ENCODE data around the gene NKTR. TPM values are rescaled to one million over a fixed set of nuclear protein-coding genes. Genes with fewer than 3 reads are reported as not detected.
A peak's percentile ranks its signal among the peaks of the same experiment; 100 is the strongest.

NKTR gene
- total RNA-seq, 1 donor from 2014 or later: 70.3 TPM

- H3K36me3 ChIP-seq (ENCODE audit: insufficient read depth, low read length): peaks cover 39% of the 10 kb centered on the region
- H3K27me3 ChIP-seq (ENCODE audit: insufficient read depth, low read length): no peaks in the 10 kb centered on the region
- H3K27me3 Mint-ChIP-seq (ENCODE audit: low read depth, unreplicated experiment): no peaks in the 10 kb centered on the region
- no peak overlapping the region for H3K9ac ChIP-seq (ENCODE audit: low read length)
- no peaks in the 10 kb centered on the region for H3K4me1 ChIP-seq (ENCODE audit: insufficient read depth, low read length)
- H4K20me1 ChIP-seq (ENCODE audit: insufficient read depth, low read length): peaks cover 24% of the 10 kb centered on the region
- H2AFZ ChIP-seq (ENCODE audit: low read depth, low read length): no peak overlapping the region
- no peak overlapping the region for H3K4me2 ChIP-seq (ENCODE audit: low read length)
- H3K36me3 Mint-ChIP-seq (ENCODE audit: low read depth, unreplicated experiment): peaks cover 5% of the 10 kb centered on the region
- FAIRE-seq: no peak
- no peak overlapping the region for H3K27ac Mint-ChIP-seq (ENCODE audit: unreplicated experiment)
- no peaks in the 10 kb centered on the region for H3K79me2 ChIP-seq (ENCODE audit: insufficient read depth, low read length)
- no peak for TF ChIP-seq EZH2 (IDR thresholded peaks at IDR 0.05; ENCODE audit: insufficient read depth, low read length)
- TF ChIP-seq, protein P1, sequence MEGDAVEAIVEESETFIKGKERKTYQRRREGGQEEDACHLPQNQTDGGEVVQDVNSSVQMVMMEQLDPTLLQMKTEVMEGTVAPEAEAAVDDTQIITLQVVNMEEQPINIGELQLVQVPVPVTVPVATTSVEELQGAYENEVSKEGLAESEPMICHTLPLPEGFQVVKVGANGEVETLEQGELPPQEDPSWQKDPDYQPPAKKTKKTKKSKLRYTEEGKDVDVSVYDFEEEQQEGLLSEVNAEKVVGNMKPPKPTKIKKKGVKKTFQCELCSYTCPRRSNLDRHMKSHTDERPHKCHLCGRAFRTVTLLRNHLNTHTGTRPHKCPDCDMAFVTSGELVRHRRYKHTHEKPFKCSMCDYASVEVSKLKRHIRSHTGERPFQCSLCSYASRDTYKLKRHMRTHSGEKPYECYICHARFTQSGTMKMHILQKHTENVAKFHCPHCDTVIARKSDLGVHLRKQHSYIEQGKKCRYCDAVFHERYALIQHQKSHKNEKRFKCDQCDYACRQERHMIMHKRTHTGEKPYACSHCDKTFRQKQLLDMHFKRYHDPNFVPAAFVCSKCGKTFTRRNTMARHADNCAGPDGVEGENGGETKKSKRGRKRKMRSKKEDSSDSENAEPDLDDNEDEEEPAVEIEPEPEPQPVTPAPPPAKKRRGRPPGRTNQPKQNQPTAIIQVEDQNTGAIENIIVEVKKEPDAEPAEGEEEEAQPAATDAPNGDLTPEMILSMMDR (IDR thresholded peaks at IDR 0.05; ENCODE audit: insufficient read depth, low read depth, low read length): no peak
- H3K9me3 Mint-ChIP-seq (ENCODE audit: unreplicated experiment): no peaks in the 10 kb centered on the region
- H3K4me3 ChIP-seq (ENCODE audit: insufficient read depth, low read depth, low read length): no peak overlapping the region
- no peak for DNase-seq (ENCODE audit: low read depth)
- no peak overlapping the region for H3K27ac ChIP-seq (ENCODE audit: low read depth, low read length)
- no peaks in the 10 kb centered on the region for H3K4me1 Mint-ChIP-seq (ENCODE audit: low read depth, unreplicated experiment)
- H3K4me3 Mint-ChIP-seq (ENCODE audit: unreplicated experiment): no peak overlapping the region
- H3K9me3 ChIP-seq (ENCODE audit: insufficient read depth, low read depth, low read length): no peaks in the 10 kb centered on the region
Measured at GRCh38 chr3:42562047-42562907, 38.2 kb upstream of the NKTR start.

DNA sequence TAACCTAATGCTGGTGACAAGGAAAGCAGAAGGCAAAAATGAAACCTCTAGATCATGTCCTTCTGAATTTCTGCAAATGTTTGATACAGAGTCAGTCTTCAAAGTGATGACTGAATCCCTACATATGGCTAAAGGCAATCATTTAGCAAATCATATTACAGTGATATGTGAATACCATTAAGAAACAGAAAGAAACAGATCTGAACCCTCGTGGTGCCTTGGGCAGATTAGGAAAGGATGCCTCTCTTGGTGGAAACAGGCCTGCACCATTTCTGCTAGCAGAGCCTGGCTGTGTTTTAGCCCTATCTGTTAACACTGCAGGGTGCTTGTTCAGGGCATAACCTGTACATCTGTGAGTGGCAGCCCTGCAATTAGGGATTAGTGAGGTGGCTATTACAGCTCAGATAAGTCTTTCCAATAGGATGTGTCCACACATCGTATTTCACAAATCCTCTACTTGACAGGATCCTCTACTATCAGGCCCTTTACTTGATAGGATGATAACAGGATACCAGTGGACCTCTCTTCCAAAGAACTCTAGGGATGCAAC is 30.8 kb upstream of the NKTR start:
- H3K36me3 Mint-ChIP-seq (ENCODE audit: low read depth, unreplicated experiment): peaks cover 12% of the 10 kb centered on the region
- Histone ChIP-seq H3K4me3 (ENCODE audit: insufficient read depth, low read depth, low read length) (no peak overlapping the region), H3K4me1 (ENCODE audit: insufficient read depth, low read length) (no peaks in the 10 kb centered on the region), H4K20me1 (ENCODE audit: insufficient read depth, low read length) (peaks cover 42% of the 10 kb centered on the region), H2AFZ (ENCODE audit: low read depth, low read length) (no peak overlapping the region), H3K36me3 (ENCODE audit: insufficient read depth, low read length) (peaks cover 12% of the 10 kb centered on the region), H3K9me3 (ENCODE audit: insufficient read depth, low read depth, low read length) (no peaks in the 10 kb centered on the region), H3K79me2 (ENCODE audit: insufficient read depth, low read length) (peaks cover 56% of the 10 kb centered on the region), H3K9ac (ENCODE audit: low read length) (no peak overlapping the region), H3K27me3 (ENCODE audit: insufficient read depth, low read length) (no peaks in the 10 kb centered on the region), H3K27ac (ENCODE audit: low read depth, low read length) (no peak overlapping the region), H3K4me2 (ENCODE audit: low read length) (no peak overlapping the region)
- DNase-seq (ENCODE audit: low read depth) (no peak), FAIRE-seq (no peak)
- H3K27ac Mint-ChIP-seq (ENCODE audit: unreplicated experiment): no peak overlapping the region
- TF ChIP-seq, protein P1 (IDR thresholded peaks at IDR 0.05; ENCODE audit: insufficient read depth, low read depth, low read length): no peak
- no peak for TF ChIP-seq EZH2 (IDR thresholded peaks at IDR 0.05; ENCODE audit: insufficient read depth, low read length)
- peaks cover 1% of the 10 kb centered on the region for H3K9me3 Mint-ChIP-seq (ENCODE audit: unreplicated experiment)
- H3K4me1 Mint-ChIP-seq (ENCODE audit: low read depth, unreplicated experiment): no peaks in the 10 kb centered on the region
- no peaks in the 10 kb centered on the region for H3K27me3 Mint-ChIP-seq (ENCODE audit: low read depth, unreplicated experiment)
- no peak overlapping the region for H3K4me3 Mint-ChIP-seq (ENCODE audit: unreplicated experiment)

DNA sequence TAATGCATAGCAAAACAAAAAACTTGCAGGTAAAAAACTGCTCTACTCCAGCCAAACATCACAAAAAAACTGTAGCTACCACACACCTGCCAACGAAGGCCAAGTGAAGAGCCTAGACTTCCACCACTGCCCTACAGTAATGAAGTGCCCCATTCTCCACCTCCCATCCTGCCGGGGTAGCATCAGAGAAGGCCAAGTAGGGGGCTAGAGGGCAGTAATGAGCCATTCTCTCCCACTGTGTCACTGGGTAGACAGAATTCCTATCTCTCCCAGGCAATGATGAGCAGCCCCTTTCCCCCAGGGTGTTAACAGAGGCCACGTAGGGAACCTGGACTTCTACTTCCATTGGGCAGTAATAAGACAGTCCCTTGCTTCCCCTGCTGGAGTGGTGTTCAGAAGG is 28.2 kb upstream of the NKTR start:
- Histone ChIP-seq H3K36me3 (ENCODE audit: insufficient read depth, low read length) (peaks cover 4% of the 10 kb centered on the region), H3K4me1 (ENCODE audit: insufficient read depth, low read length) (no peaks in the 10 kb centered on the region), H3K4me3 (ENCODE audit: insufficient read depth, low read depth, low read length) (no peak overlapping the region), H3K27me3 (ENCODE audit: insufficient read depth, low read length) (no peaks in the 10 kb centered on the region), H4K20me1 (ENCODE audit: insufficient read depth, low read length) (peaks cover 39% of the 10 kb centered on the region), H3K9me3 (ENCODE audit: insufficient read depth, low read depth, low read length) (no peaks in the 10 kb centered on the region), H3K4me2 (ENCODE audit: low read length) (no peak overlapping the region), H2AFZ (ENCODE audit: low read depth, low read length) (no peak overlapping the region), H3K27ac (ENCODE audit: low read depth, low read length) (no peak overlapping the region), H3K79me2 (ENCODE audit: insufficient read depth, low read length) (peaks cover 83% of the 10 kb centered on the region), H3K9ac (ENCODE audit: low read length) (no peak overlapping the region)
- no peak overlapping the region for H3K4me3 Mint-ChIP-seq (ENCODE audit: unreplicated experiment)
- no peak for TF ChIP-seq EZH2 (IDR thresholded peaks at IDR 0.05; ENCODE audit: insufficient read depth, low read length)
- TF ChIP-seq, protein P1 (IDR thresholded peaks at IDR 0.05; ENCODE audit: insufficient read depth, low read depth, low read length): peak; percentile 34
- peaks cover 11% of the 10 kb centered on the region for H3K36me3 Mint-ChIP-seq (ENCODE audit: low read depth, unreplicated experiment)
- H3K9me3 Mint-ChIP-seq (ENCODE audit: unreplicated experiment): peaks cover 1% of the 10 kb centered on the region
- no peak for DNase-seq (ENCODE audit: low read depth)
- H3K27me3 Mint-ChIP-seq (ENCODE audit: low read depth, unreplicated experiment): no peaks in the 10 kb centered on the region
- H3K27ac Mint-ChIP-seq (ENCODE audit: unreplicated experiment): no peak overlapping the region
- FAIRE-seq: no peak
- no peaks in the 10 kb centered on the region for H3K4me1 Mint-ChIP-seq (ENCODE audit: low read depth, unreplicated experiment)
